Cardiac fibroblast (primary cell): ENCODE data around the gene FAT2.
"Not testable (repeated sequence)": the region's sequence is repeated elsewhere in the genome, so short reads cannot be mapped to it uniquely, and the experiment has no call there.

ENCODE experiments used
- DNase-seq, 2 donors: peaks; one replicate each; pipeline versions ENCODE4 v3.0.0 to v3.0.0-alpha.2; 2010; ENCODE audit warnings: low read depth in 2 of 2
- H3K4me3 ChIP-seq, 2 donors: replicated peaks in 1 of 2; 1 replicate in 1 of 2; 2 replicates in 1 of 2; pipeline ENCODE4 v1.5.1; 2011; ENCODE audit warnings: low read depth in 2 of 2, low read length in 2 of 2, mild to moderate bottlenecking in 2 of 2, moderate library complexity in 1 of 2
- CTCF ChIP-seq: IDR thresholded peaks from one replicate; pipeline ENCODE4 v1.5.1; 2011; ENCODE audit warnings: low read depth, mild to moderate bottlenecking, low read length, inconsistent platforms

The FAT2 gene

GRCh38 chr5:151584057-151584937 lies 6.8 kb downstream of the FAT2 start:
- no peak overlapping the region for H3K4me3 ChIP-seq
- DNase-seq: no peak
- TF ChIP-seq CTCF: no peak

GRCh38 chr5:151581812-151582583 lies 9.1 kb downstream of the FAT2 start:
- no peak for DNase-seq
- no peak for TF ChIP-seq CTCF
- no peak overlapping the region for H3K4me3 ChIP-seq

- no peak for TF ChIP-seq CTCF
- DNase-seq: no peak
- H3K4me3 ChIP-seq: no peak overlapping the region
Observed at GRCh38 chr5:151581347-151581746, 9.8 kb downstream of the FAT2 start.

- no peak for TF ChIP-seq CTCF
- DNase-seq: no peak
- H3K4me3 ChIP-seq: no peak overlapping the region
Observed at GRCh38 chr5:151580858-151581257, 10.3 kb downstream of the FAT2 start.

- no peak overlapping the region for H3K4me3 ChIP-seq
- DNase-seq: no peak
- no peak for TF ChIP-seq CTCF
Observed at GRCh38 chr5:151580239-151580638, 10.9 kb downstream of the FAT2 start.

GRCh38 chr5:151579146-151579545 lies 12.0 kb downstream of the FAT2 start:
- not testable (repeated sequence) for DNase-seq, H3K4me3 ChIP-seq

GRCh38 chr5:151578326-151579025 lies 12.7 kb downstream of the FAT2 start:
- DNase-seq: no peak
- no peak overlapping the region for H3K4me3 ChIP-seq
- no peak for TF ChIP-seq CTCF
